Trophoblast cell (in vitro differentiated cells and primary cell): ENCODE measurements around the gene TSTD2.

Experiments used
- DNase-seq, 2 donors: peaks; one replicate each; pipeline ENCODE4 v3.0.0-alpha.2; 2016
- H2AFZ ChIP-seq: 2 replicates; pipeline ENCODE4 v1.6.1; 2013; ENCODE audit warnings: low read length, moderate library complexity, mild to moderate bottlenecking; ENCODE audit not compliant: insufficient read depth, poor library complexity
- H2AK5ac ChIP-seq: 2 replicates; pipeline ENCODE4 v1.6.1; 2013; ENCODE audit warnings: mild to moderate bottlenecking, low read length
- H2BK120ac ChIP-seq: 2 replicates; pipeline ENCODE4 v1.6.1; 2013; ENCODE audit warnings: low read length, mild to moderate bottlenecking, moderate library complexity; ENCODE audit not compliant: insufficient read depth, poor library complexity
- H2BK12ac ChIP-seq: 2 replicates; pipeline ENCODE4 v1.6.1; 2013; ENCODE audit warnings: mild to moderate bottlenecking, low read length, moderate library complexity
- H2BK5ac ChIP-seq: 2 replicates; pipeline ENCODE4 v1.6.1; 2013; ENCODE audit warnings: low read length, low read depth, moderate library complexity, mild to moderate bottlenecking; ENCODE audit not compliant: poor library complexity
- H3K14ac ChIP-seq: 2 replicates; pipeline ENCODE4 v1.6.1; 2013; ENCODE audit warnings: mild to moderate bottlenecking, low read length
- H3K18ac ChIP-seq: 2 replicates; pipeline ENCODE4 v1.6.1; 2013; ENCODE audit warnings: mild to moderate bottlenecking, low read length
- H3K23ac ChIP-seq: 2 replicates; pipeline ENCODE4 v1.6.1; 2013; ENCODE audit warnings: low read length
- H3K27ac ChIP-seq: 2 replicates; pipeline ENCODE4 v1.5.1; 2013; ENCODE audit warnings: low read depth, mild to moderate bottlenecking, inconsistent platforms, low read length, moderate library complexity
- H3K27me3 ChIP-seq: 2 replicates; pipeline ENCODE4 v1.6.1; 2013; ENCODE audit warnings: inconsistent platforms, mild to moderate bottlenecking, low read length, moderate library complexity; ENCODE audit not compliant: insufficient read depth
- H3K36me3 ChIP-seq, 2 experiments: 1 replicate in 1 of 2; 2 replicates in 1 of 2; pipeline ENCODE4 v1.6.1; 2013; ENCODE audit warnings: low read length in 2 of 2, mild to moderate bottlenecking in 2 of 2, moderate library complexity in 1 of 2; ENCODE audit not compliant: insufficient read depth in 2 of 2, control insufficient read depth in 1 of 2
- H3K4ac ChIP-seq: 2 replicates; pipeline ENCODE4 v1.6.1; 2013; ENCODE audit warnings: low read depth, mild to moderate bottlenecking, low read length, moderate library complexity
- H3K4me1 ChIP-seq, 2 experiments: 1 replicate in 1 of 2; 2 replicates in 1 of 2; pipeline ENCODE4 v1.6.1; 2013; ENCODE audit warnings: low read length in 2 of 2, mild to moderate bottlenecking in 2 of 2, moderate library complexity in 1 of 2; ENCODE audit not compliant: insufficient read depth in 2 of 2, control insufficient read depth in 1 of 2
- H3K4me2 ChIP-seq: 2 replicates; pipeline ENCODE4 v1.6.1; 2013; ENCODE audit warnings: inconsistent platforms, mild to moderate bottlenecking, low read length, moderate library complexity
- H3K4me3 ChIP-seq: 2 replicates; pipeline ENCODE4 v1.5.1; 2013; ENCODE audit warnings: mild to moderate bottlenecking, low read depth, low read length, inconsistent platforms
- H3K79me1 ChIP-seq: one replicate; pipeline ENCODE4 v1.6.1; 2013; ENCODE audit warnings: low read length
- H3K79me2 ChIP-seq: 2 replicates; pipeline ENCODE4 v1.6.1; 2013; ENCODE audit warnings: low read length, mild to moderate bottlenecking; ENCODE audit not compliant: control insufficient read depth, insufficient read depth, poor library complexity
- H3K9ac ChIP-seq: 2 replicates; pipeline ENCODE4 v1.6.1; 2013; ENCODE audit warnings: mild to moderate bottlenecking, low read length
- H3K9me3 ChIP-seq: 2 replicates; pipeline ENCODE4 v1.6.1; 2013; ENCODE audit warnings: low read depth, mild to moderate bottlenecking, control low read depth, inconsistent platforms, low read length; ENCODE audit not compliant: insufficient read depth
- H4K12ac ChIP-seq: 2 replicates; pipeline ENCODE4 v1.6.1; 2013; ENCODE audit warnings: low read depth, mild to moderate bottlenecking, low read length, moderate library complexity
- H4K8ac ChIP-seq: 2 replicates; pipeline ENCODE4 v1.6.1; 2013; ENCODE audit warnings: low read depth, mild to moderate bottlenecking, low read length, moderate library complexity
- H4K91ac ChIP-seq: one replicate; pipeline ENCODE4 v1.6.1; 2013; ENCODE audit warnings: low read depth, mild to moderate bottlenecking, low read length, moderate library complexity
- WGBS: extraction: QIAGEN DNeasy Blood & Tissue Kit; methylation state at CpG from one replicate; pipeline ENCODE4 v1.1.7; 2013; ENCODE audit warnings: missing lambda C conversion rate; ENCODE audit not compliant: insufficient read length, insufficient coverage; ENCODE audit errors: extremely low coverage; 5-methylcytosine and 5-hydroxymethylcytosine counted together

Gene TSTD2

GRCh38 chr9:97557606-97558095 is 75.5 kb downstream of the TSTD2 start:
- Histone ChIP-seq H2AFZ (no peak overlapping the region), H3K36me3 (no peaks in the 10 kb centered on the region), H3K79me1 (no peaks in the 10 kb centered on the region), H3K18ac (no peak overlapping the region), H3K4me1 (no peaks in the 10 kb centered on the region), H2BK120ac (no peak overlapping the region), H3K9me3 (no peaks in the 10 kb centered on the region), H2AK5ac (no peak overlapping the region), H3K9ac (no peak overlapping the region), H3K4me2 (no peak overlapping the region), H3K4ac (no peak overlapping the region), H2BK5ac (no peak overlapping the region), H3K23ac (no peak overlapping the region), H4K91ac (no peak overlapping the region), H4K8ac (no peak overlapping the region), H3K27ac (no peak overlapping the region), H3K27me3 (no peaks in the 10 kb centered on the region), H2BK12ac (no peak overlapping the region), H3K79me2 (no peaks in the 10 kb centered on the region), H3K14ac (no peak overlapping the region), H3K4me3 (no peak overlapping the region), H4K12ac (no peak overlapping the region)
- no CpG with 5 or more reads among the region's 7 CpGs for WGBS
- no peak for DNase-seq

- Histone ChIP-seq H3K79me1 (no peaks in the 10 kb centered on the region), H3K18ac (no peak overlapping the region), H3K4me3 (no peak overlapping the region), H3K4ac (no peak overlapping the region), H3K79me2 (no peaks in the 10 kb centered on the region), H4K12ac (no peak overlapping the region), H3K27me3 (no peaks in the 10 kb centered on the region), H2BK5ac (no peak overlapping the region), H3K9me3 (no peaks in the 10 kb centered on the region), H3K36me3 (no peaks in the 10 kb centered on the region), H2BK12ac (no peak overlapping the region), H3K4me1 (no peaks in the 10 kb centered on the region), H3K14ac (no peak overlapping the region), H3K4me2 (no peak overlapping the region), H3K27ac (no peak overlapping the region), H4K8ac (no peak overlapping the region), H2AFZ (no peak overlapping the region), H2AK5ac (no peak overlapping the region), H2BK120ac (no peak overlapping the region), H3K9ac (no peak overlapping the region), H4K91ac (no peak overlapping the region), H3K23ac (no peak overlapping the region)
- WGBS: no CpG with 5 or more reads among the region's 15 CpGs
- DNase-seq: no peak
These were observed 76.2 kb downstream of the TSTD2 start for GRCh38 chr9:97556721-97557605.

- Histone ChIP-seq H4K91ac (no peak overlapping the region), H3K27me3 (no peaks in the 10 kb centered on the region), H3K27ac (no peak overlapping the region), H2BK120ac (no peak overlapping the region), H3K79me1 (no peaks in the 10 kb centered on the region), H3K36me3 (no peaks in the 10 kb centered on the region), H3K4me3 (no peak overlapping the region), H2AK5ac (no peak overlapping the region), H3K4ac (no peak overlapping the region), H3K4me2 (no peak overlapping the region), H2BK5ac (no peak overlapping the region), H3K14ac (no peak overlapping the region), H3K18ac (no peak overlapping the region), H2BK12ac (no peak overlapping the region), H3K9ac (no peak overlapping the region), H3K4me1 (no peaks in the 10 kb centered on the region), H3K23ac (no peak overlapping the region), H3K9me3 (no peaks in the 10 kb centered on the region), H4K8ac (no peak overlapping the region), H3K79me2 (no peaks in the 10 kb centered on the region), H2AFZ (no peak overlapping the region), H4K12ac (no peak overlapping the region)
- no CpG with 5 or more reads among the region's 10 CpGs for WGBS
- no peak for DNase-seq
These were observed 77.0 kb downstream of the TSTD2 start for GRCh38 chr9:97556036-97556720.

- no peak overlapping the region for H3K27ac ChIP-seq
- no CpG with 5 or more reads among the region's 15 CpGs for WGBS
These were observed 78.0 kb downstream of the TSTD2 start for GRCh38 chr9:97555164-97555563.

More at GRCh38 chr9:97555164-97555563, 78.0 kb downstream of the TSTD2 start:
- Histone ChIP-seq H3K18ac (no peak overlapping the region), H3K79me2 (no peaks in the 10 kb centered on the region), H2AFZ (no peak overlapping the region), H2BK12ac (no peak overlapping the region), H4K8ac (no peak overlapping the region), H4K12ac (no peak overlapping the region), H3K27me3 (no peaks in the 10 kb centered on the region), H2BK120ac (no peak overlapping the region), H3K4me1 (no peaks in the 10 kb centered on the region), H2BK5ac (no peak overlapping the region), H3K4ac (no peak overlapping the region), H3K4me3 (no peak overlapping the region), H3K23ac (no peak overlapping the region), H3K14ac (no peak overlapping the region), H3K79me1 (no peaks in the 10 kb centered on the region), H3K9me3 (no peaks in the 10 kb centered on the region), H3K4me2 (no peak overlapping the region), H3K9ac (no peak overlapping the region), H4K91ac (no peak overlapping the region), H3K36me3 (no peaks in the 10 kb centered on the region), H2AK5ac (no peak overlapping the region)
- no peak for DNase-seq
